ENCODE measurements around the gene TMEM238. TPM values are rescaled to one million over a fixed set of nuclear protein-coding genes. Genes with fewer than 3 reads are reported as not detected.

TMEM238 gene
- total RNA-seq, 3 donors from 2014 or later: 31.4 to 84.2 (median 68.0) TPM

GRCh38 chr19:55344444-55344843 is 39.6 kb downstream of the TMEM238 start:
- peaks cover 3% of the 10 kb centered on the region for H3K36me3 ChIP-seq (ENCODE audit: low read depth)
- peaks cover 19% of the 10 kb centered on the region for H3K4me1 ChIP-seq (ENCODE audit: low read depth)
- no peak for DNase-seq
- no peak for ATAC-seq
- no peak for TF ChIP-seq CTCF (IDR thresholded peaks at IDR 0.05)
- intact Hi-C loops (cut with DNase I, micrococcal nuclease): no loop called here
- no peaks in the 10 kb centered on the region for H3K9me3 ChIP-seq
- H3K4me3 ChIP-seq: no peak overlapping the region

GRCh38 chr19:55341595-55342531 is 42.2 kb downstream of the TMEM238 start:
- intact Hi-C loops (cut with DNase I, micrococcal nuclease): no loop called here
- Histone ChIP-seq H3K4me3 (no peak overlapping the region), H3K4me1 (ENCODE audit: low read depth) (peaks cover 25% of the 10 kb centered on the region), H3K9me3 (no peaks in the 10 kb centered on the region), H3K36me3 (ENCODE audit: low read depth) (peaks cover 7% of the 10 kb centered on the region)
- TF ChIP-seq CTCF (IDR thresholded peaks at IDR 0.05): no peak
- no peak for ATAC-seq
- peak in 2 of 3 donors; percentile 47 to 58 for DNase-seq

- no peak for TF ChIP-seq CTCF (IDR thresholded peaks at IDR 0.05)
- Histone ChIP-seq H3K4me1 (ENCODE audit: low read depth) (peaks cover 25% of the 10 kb centered on the region), H3K9me3 (no peaks in the 10 kb centered on the region), H3K4me3 (no peak overlapping the region), H3K36me3 (ENCODE audit: low read depth) (peaks cover 7% of the 10 kb centered on the region)
- DNase-seq (peak; percentile 82 to 88 (median 88)), ATAC-seq (peak; percentile 4)
- intact Hi-C loops (cut with DNase I, micrococcal nuclease): no loop called here
Observed at GRCh38 chr19:55341171-55341588, 42.9 kb downstream of the TMEM238 start.

- DNase-seq: peak in 2 of 3 donors; percentile 35 to 69
- no peak for ATAC-seq
- Histone ChIP-seq H3K9me3 (no peaks in the 10 kb centered on the region), H3K4me1 (ENCODE audit: low read depth) (peaks cover 21% of the 10 kb centered on the region), H3K36me3 (ENCODE audit: low read depth) (peaks cover 7% of the 10 kb centered on the region), H3K4me3 (no peak overlapping the region)
- intact Hi-C loops (cut with DNase I, micrococcal nuclease): no loop called here
- TF ChIP-seq CTCF (IDR thresholded peaks at IDR 0.05): no peak
Observed at GRCh38 chr19:55340784-55341147, 43.3 kb downstream of the TMEM238 start.

GRCh38 chr19:55339889-55340783 is 44.0 kb downstream of the TMEM238 start:
- Histone ChIP-seq H3K4me3 (peak overlapping the region; percentile 34), H3K4me1 (ENCODE audit: low read depth) (peaks cover 17% of the 10 kb centered on the region), H3K9me3 (no peaks in the 10 kb centered on the region), H3K36me3 (ENCODE audit: low read depth) (peaks cover 7% of the 10 kb centered on the region)
- peak; percentile 1 for ATAC-seq
- intact Hi-C loops (cut with DNase I, micrococcal nuclease): no loop called here
- DNase-seq: peak; percentile 56 to 72 (median 69)
- no peak for TF ChIP-seq CTCF (IDR thresholded peaks at IDR 0.05)
